ENCODE data around the gene INTS15. TPM values are rescaled to one million over a fixed set of nuclear protein-coding genes. Genes with fewer than 3 reads are reported as not detected.

Gene INTS15
- total RNA-seq, 4 donors from 2014 or later, result 28.0 to 63.0 (median 34.0) TPM

- 81 to 86% methylated on average over 3 of the region's 3 CpGs for WGBS, 2 donors
- H3K36me3 ChIP-seq, result peaks cover 0 to 63% (median 2%) of the 10 kb centered on the region in 3 donors
These were observed 30.1 kb downstream of the INTS15 start for GRCh38 chr7:6619961-6620360.

GRCh38 chr7:6621195-6622133, 31.6 kb downstream of the INTS15 start:
- H3K36me3 ChIP-seq, result peaks cover 0 to 68% (median 2%) of the 10 kb centered on the region in 3 donors

More at GRCh38 chr7:6619961-6620360, 30.1 kb downstream of the INTS15 start:
- Histone ChIP-seq H3K9me3 (no peaks in the 10 kb centered on the region), H3K27me3 (no peaks in the 10 kb centered on the region), H3K27ac (no peak overlapping the region), H3K4me1 (peaks cover 0 to 16% (median 4%) of the 10 kb centered on the region in 4 donors), H3K4me3 (no peak overlapping the region)
- DNase-seq (ENCODE audit: low spot score in 2 of 2), result no peak
- TF ChIP-seq EP300 (IDR thresholded peaks at IDR 0.05), result no peak
- TF ChIP-seq POLR2A (IDR thresholded peaks at IDR 0.05), result no peak
- TF ChIP-seq CTCF (IDR thresholded peaks at IDR 0.05), result no peak

GRCh38 chr7:6622134-6622710, 32.4 kb downstream of the INTS15 start:
- no peaks in the 10 kb centered on the region for H3K27me3 ChIP-seq
- no peak overlapping the region for H3K27ac ChIP-seq
- TF ChIP-seq EP300 (IDR thresholded peaks at IDR 0.05) (no peak), POLR2A (IDR thresholded peaks at IDR 0.05) (no peak), CTCF (IDR thresholded peaks at IDR 0.05) (no peak)
- H3K4me3 ChIP-seq, result no peak overlapping the region
- no peak for DNase-seq (ENCODE audit: low spot score in 2 of 2)
- no peaks in the 10 kb centered on the region for H3K9me3 ChIP-seq
- H3K4me1 ChIP-seq, result no peaks in the 10 kb centered on the region
- peaks cover 0 to 65% (median 2%) of the 10 kb centered on the region in 3 donors for H3K36me3 ChIP-seq
- WGBS, 2 donors, result 98% methylated on average over 54 to 66 of the region's 67 CpGs

More at GRCh38 chr7:6621195-6622133, 31.6 kb downstream of the INTS15 start:
- WGBS, 2 donors, result 90% methylated on average over 19 to 20 of the region's 20 CpGs
- H3K9me3 ChIP-seq, result no peaks in the 10 kb centered on the region
- no peak overlapping the region for H3K4me3 ChIP-seq
- H3K27ac ChIP-seq, result no peak overlapping the region
- TF ChIP-seq EP300 (IDR thresholded peaks at IDR 0.05) (no peak), POLR2A (IDR thresholded peaks at IDR 0.05) (no peak), CTCF (IDR thresholded peaks at IDR 0.05) (no peak)
- peaks cover 0 to 6% (median 0%) of the 10 kb centered on the region in 4 donors for H3K4me1 ChIP-seq
- no peaks in the 10 kb centered on the region for H3K27me3 ChIP-seq
- no peak for DNase-seq (ENCODE audit: low spot score in 2 of 2)

- H3K9me3 ChIP-seq, result no peaks in the 10 kb centered on the region
- no peak for DNase-seq (ENCODE audit: low spot score in 2 of 2)
- peaks cover 0 to 50% (median 2%) of the 10 kb centered on the region in 3 donors for H3K36me3 ChIP-seq
- H3K4me3 ChIP-seq, result no peak overlapping the region
- 63 to 75% methylated on average over 12 to 15 of the region's 15 CpGs for WGBS, 2 donors
- H3K27me3 ChIP-seq, result no peaks in the 10 kb centered on the region
- H3K27ac ChIP-seq, result no peak overlapping the region
- no peak for TF ChIP-seq EP300 (IDR thresholded peaks at IDR 0.05)
- TF ChIP-seq CTCF (IDR thresholded peaks at IDR 0.05), result no peak
- TF ChIP-seq POLR2A (IDR thresholded peaks at IDR 0.05), result no peak
- no peaks in the 10 kb centered on the region for H3K4me1 ChIP-seq
These were observed 33.9 kb downstream of the INTS15 start for GRCh38 chr7:6623589-6624245.

Data from tibial nerve (tissue), 4 donors.